Prostate gland (tissue), 2 donors: ENCODE measurements around the gene DDX21. TPM values are rescaled to one million over a fixed set of nuclear protein-coding genes. Genes with fewer than 3 reads are reported as not detected.
"Not testable (repeated sequence)": the region's sequence is repeated elsewhere in the genome, so short reads cannot be mapped to it uniquely, and the experiment has no call there.

ENCODE experiments used
- DNase-seq: peaks from one replicate; pipeline ENCODE4 v3.0.0-alpha.2; 2019; ENCODE audit warnings: low spot score
- H3K27ac ChIP-seq, 2 donors: fragments of 200-600 bp; sonication (generic); 2 replicates each; pipeline ENCODE4 v1.5.1; 2017 to 2019
- H3K27me3 ChIP-seq: fragments of 200-600 bp; sonication (generic); replicated peaks from 2 replicates; pipeline ENCODE4 v1.5.1; 2019; ENCODE audit not compliant: insufficient read depth
- H3K36me3 ChIP-seq, 2 donors: fragments of 200-600 bp; sonication (generic); 1 replicate in 1 of 2; 2 replicates in 1 of 2; pipeline versions ENCODE4 v1.5.1 to v1.8.1; 2017 to 2019
- H3K4me1 ChIP-seq: fragments of 200-600 bp; sonication (generic); replicated peaks from 2 replicates; pipeline ENCODE4 v1.5.1; 2019
- H3K4me3 ChIP-seq, 2 donors: fragments of 200-600 bp; sonication (generic); 2 replicates each; pipeline ENCODE4 v1.5.1; 2017 to 2019
- H3K9me3 ChIP-seq: fragments of 200-600 bp; sonication (generic); 2 replicates; pipeline ENCODE4 v1.5.1; 2017
- CTCF ChIP-seq, 4 experiments: fragments of 200-600 bp in 2 of 4; fragments of 450-650 bp in 2 of 4; sonication (generic) in 2 of 4; IDR thresholded peaks; 1 replicate in 3 of 4; 2 replicates in 1 of 4; pipeline ENCODE4 v1.5.1; 2016 to 2019; ENCODE audit warnings: antibody characterized with exemption in 4 of 4, mild to moderate bottlenecking in 2 of 4, moderate library complexity in 2 of 4
- POLR2A ChIP-seq: fragments of 450-650 bp; IDR thresholded peaks from one replicate; pipeline ENCODE4 v1.6.1; 2016; ENCODE audit warnings: antibody characterized with exemption, mild to moderate bottlenecking
- POLR2AphosphoS5 ChIP-seq: sonication (generic); formaldehyde crosslinking; IDR thresholded peaks from one replicate; pipeline ENCODE4 v1.6.1; 2017; ENCODE audit warnings: antibody characterized with exemption
- WGBS: methylation state at CpG from one replicate; pipeline ENCODE4 v1.1.5; 2018; 5-methylcytosine and 5-hydroxymethylcytosine counted together
- intact Hi-C: fragments of 100-400 bp; cut with DNase I; formaldehyde crosslinking; loops from one replicate; pipeline ENCODE4 v1.14.2; 2022
- total RNA-seq, 2 donors: library from RNA; depleted of rRNA; stranded (reverse); fragments of >200 nt; gene quantifications; one replicate each; pipeline ENCODE4 v1.1.0, GENCODE V29; 2016

The DDX21 gene
- total RNA-seq, 2 donors from 2014 or later = 28.9 to 41.0 TPM

GRCh38 chr10:69010151-69010640 lies 54.2 kb downstream of the DDX21 start:
- TF ChIP-seq POLR2A = no peak
- TF ChIP-seq CTCF (IDR thresholded peaks at IDR 0.05) = no peak
- TF ChIP-seq POLR2AphosphoS5 = no peak
- Histone ChIP-seq H3K36me3 (no peaks in the 10 kb centered on the region), H3K27ac (no peak overlapping the region), H3K9me3 (no peaks in the 10 kb centered on the region), H3K27me3 (no peaks in the 10 kb centered on the region), H3K4me3 (no peak overlapping the region), H3K4me1 (no peaks in the 10 kb centered on the region)
- WGBS = 60% methylated on average over 1 of the region's 1 CpG
- no peak for DNase-seq
- intact Hi-C loops = no loop called here

DNA sequence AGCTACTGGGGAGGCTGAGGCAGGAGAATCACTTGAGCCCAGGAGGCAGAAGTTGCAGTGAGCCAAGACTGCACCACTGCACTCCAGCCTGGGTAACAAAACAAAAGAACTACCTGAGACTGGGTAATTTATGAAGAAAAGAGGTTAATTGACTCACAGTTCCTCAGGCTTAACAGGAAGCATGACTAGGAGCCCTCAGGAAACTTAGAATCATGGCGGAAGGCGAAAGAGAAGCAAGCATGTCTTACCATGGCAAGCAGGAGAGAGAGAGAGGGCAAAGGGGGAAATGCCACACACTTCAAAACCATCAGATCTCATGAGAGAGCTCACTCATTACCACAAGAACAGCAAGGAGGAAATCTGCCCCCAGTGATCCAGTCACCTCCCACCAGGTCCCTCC lies 56.8 kb downstream of the DDX21 start:
- intact Hi-C loops, DNase-seq, H3K36me3 ChIP-seq, H3K27ac ChIP-seq, H3K9me3 ChIP-seq, H3K4me1 ChIP-seq, H3K4me3 ChIP-seq, H3K27me3 ChIP-seq: not testable (repeated sequence)
- 80% methylated on average over 2 of the region's 2 CpGs for WGBS

DNA sequence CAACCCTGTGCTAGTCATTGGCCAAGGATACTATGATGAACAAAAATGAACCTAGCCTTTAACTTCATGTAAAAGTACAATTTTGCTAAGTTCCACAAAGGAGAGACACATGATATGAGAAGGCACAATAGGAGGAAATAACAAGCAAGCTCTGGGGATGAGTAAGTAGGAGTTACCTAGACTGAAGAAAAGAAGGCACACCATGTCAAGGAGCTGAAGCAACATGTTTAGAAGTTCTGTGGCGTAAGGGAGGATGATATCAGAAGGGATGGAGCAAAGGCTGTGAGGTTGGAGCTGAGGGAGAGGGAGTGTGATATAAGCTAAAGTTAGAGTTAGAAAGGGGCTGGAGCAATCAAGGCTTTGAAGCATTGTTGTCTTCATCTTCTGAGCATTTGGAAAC lies 58.2 kb downstream of the DDX21 start:
- Histone ChIP-seq H3K36me3 (no peaks in the 10 kb centered on the region), H3K9me3 (no peaks in the 10 kb centered on the region), H3K27ac (no peak overlapping the region), H3K4me1 (no peaks in the 10 kb centered on the region), H3K27me3 (no peaks in the 10 kb centered on the region), H3K4me3 (no peak overlapping the region)
- no peak for DNase-seq
- intact Hi-C loops = no loop called here
- TF ChIP-seq POLR2A = no peak
- TF ChIP-seq CTCF (IDR thresholded peaks at IDR 0.05) = no peak
- TF ChIP-seq POLR2AphosphoS5 = no peak
- 87% methylated on average over 1 of the region's 1 CpG for WGBS

GRCh38 chr10:69018613-69019012 lies 62.6 kb downstream of the DDX21 start:
- WGBS = 96% methylated on average over 3 of the region's 3 CpGs
- Histone ChIP-seq H3K27me3 (no peaks in the 10 kb centered on the region), H3K4me1 (no peaks in the 10 kb centered on the region), H3K27ac (no peak overlapping the region), H3K4me3 (no peak overlapping the region), H3K36me3 (no peaks in the 10 kb centered on the region), H3K9me3 (no peaks in the 10 kb centered on the region)
- no peak for TF ChIP-seq POLR2A
- no peak for TF ChIP-seq POLR2AphosphoS5
- no peak for TF ChIP-seq CTCF (IDR thresholded peaks at IDR 0.05)
- intact Hi-C loops = no loop called here
- DNase-seq = no peak

DNA sequence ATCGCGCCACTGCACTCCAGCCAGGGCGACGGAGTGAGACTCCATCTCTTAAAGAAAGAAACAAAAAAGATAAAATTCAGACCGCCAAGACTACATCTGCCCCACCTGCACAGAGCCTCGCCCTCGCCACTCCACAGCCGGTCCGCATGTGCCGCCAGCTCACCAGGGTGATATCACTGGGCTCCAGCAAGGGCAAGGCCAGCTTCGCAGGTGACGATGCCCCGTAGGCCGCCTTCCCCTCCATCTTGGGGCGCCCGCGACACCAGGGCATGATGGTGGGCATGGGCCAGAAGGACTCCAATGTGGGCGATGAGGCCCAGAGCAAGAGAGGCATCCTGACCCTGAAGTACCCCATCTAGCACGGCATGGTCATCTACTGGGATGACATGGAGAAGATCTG lies 66.6 kb downstream of the DDX21 start:
- 95% methylated on average over 19 of the region's 19 CpGs for WGBS

More for the DNA sequence above, 66.6 kb downstream of the DDX21 start:
- no peak for DNase-seq
- Histone ChIP-seq H3K9me3 (no peaks in the 10 kb centered on the region), H3K4me3 (no peak overlapping the region), H3K36me3 (no peaks in the 10 kb centered on the region), H3K27me3 (no peaks in the 10 kb centered on the region), H3K27ac (no peak overlapping the region), H3K4me1 (no peaks in the 10 kb centered on the region)
- intact Hi-C loops = no loop called here
- no peak for TF ChIP-seq POLR2AphosphoS5
- TF ChIP-seq CTCF (IDR thresholded peaks at IDR 0.05) = no peak
- TF ChIP-seq POLR2A = no peak
